OCI-LY7 (cell line): ENCODE results near the gene FBXW10.
"Not testable (repeated sequence)": the region's sequence is repeated elsewhere in the genome, so short reads cannot be mapped to it uniquely, and the experiment has no call there.

Experiments
- CTCF ChIP-seq: fragments of 200-600 bp; sonication (generic); conservative IDR thresholded peaks from 2 replicates; pipeline ENCODE4 v1.5.1; 2014; ENCODE audit warnings: mild to moderate bottlenecking, antibody characterized with exemption, low read length, moderate library complexity, mixed read lengths
- EZH2phosphoT487 ChIP-seq: fragments of 200-600 bp; sonication (generic); IDR thresholded peaks from 2 replicates; pipeline ENCODE4 v1.6.1; 2018; ENCODE audit warnings: low read depth, borderline replicate concordance, mild to moderate bottlenecking, mixed run types, antibody characterized with exemption, low read length, moderate library complexity, mixed read lengths

GRCh38 chr17:18821430-18821829, 77.6 kb downstream of the FBXW10 start:
- not testable (repeated sequence) for TF ChIP-seq CTCF, EZH2phosphoT487
